Trophoblast cell (in vitro differentiated cells and primary cell): ENCODE results near the gene SCN2A.

Source experiments
- DNase-seq, 2 donors: peaks; one replicate each; pipeline ENCODE4 v3.0.0-alpha.2; 2016
- H2AFZ ChIP-seq: 2 replicates; pipeline ENCODE4 v1.6.1; 2013; ENCODE audit warnings: low read length, moderate library complexity, mild to moderate bottlenecking; ENCODE audit not compliant: insufficient read depth, poor library complexity
- H2AK5ac ChIP-seq: 2 replicates; pipeline ENCODE4 v1.6.1; 2013; ENCODE audit warnings: mild to moderate bottlenecking, low read length
- H2BK120ac ChIP-seq: 2 replicates; pipeline ENCODE4 v1.6.1; 2013; ENCODE audit warnings: low read length, mild to moderate bottlenecking, moderate library complexity; ENCODE audit not compliant: insufficient read depth, poor library complexity
- H2BK12ac ChIP-seq: 2 replicates; pipeline ENCODE4 v1.6.1; 2013; ENCODE audit warnings: mild to moderate bottlenecking, low read length, moderate library complexity
- H2BK5ac ChIP-seq: 2 replicates; pipeline ENCODE4 v1.6.1; 2013; ENCODE audit warnings: low read length, low read depth, moderate library complexity, mild to moderate bottlenecking; ENCODE audit not compliant: poor library complexity
- H3K14ac ChIP-seq: 2 replicates; pipeline ENCODE4 v1.6.1; 2013; ENCODE audit warnings: mild to moderate bottlenecking, low read length
- H3K18ac ChIP-seq: 2 replicates; pipeline ENCODE4 v1.6.1; 2013; ENCODE audit warnings: mild to moderate bottlenecking, low read length
- H3K23ac ChIP-seq: 2 replicates; pipeline ENCODE4 v1.6.1; 2013; ENCODE audit warnings: low read length
- H3K27ac ChIP-seq: 2 replicates; pipeline ENCODE4 v1.5.1; 2013; ENCODE audit warnings: low read depth, mild to moderate bottlenecking, inconsistent platforms, low read length, moderate library complexity
- H3K27me3 ChIP-seq: 2 replicates; pipeline ENCODE4 v1.6.1; 2013; ENCODE audit warnings: inconsistent platforms, mild to moderate bottlenecking, low read length, moderate library complexity; ENCODE audit not compliant: insufficient read depth
- H3K36me3 ChIP-seq, 2 experiments: 1 replicate in 1 of 2; 2 replicates in 1 of 2; pipeline ENCODE4 v1.6.1; 2013; ENCODE audit warnings: low read length in 2 of 2, mild to moderate bottlenecking in 2 of 2, moderate library complexity in 1 of 2; ENCODE audit not compliant: insufficient read depth in 2 of 2, control insufficient read depth in 1 of 2
- H3K4ac ChIP-seq: 2 replicates; pipeline ENCODE4 v1.6.1; 2013; ENCODE audit warnings: low read depth, mild to moderate bottlenecking, low read length, moderate library complexity
- H3K4me1 ChIP-seq, 2 experiments: 1 replicate in 1 of 2; 2 replicates in 1 of 2; pipeline ENCODE4 v1.6.1; 2013; ENCODE audit warnings: low read length in 2 of 2, mild to moderate bottlenecking in 2 of 2, moderate library complexity in 1 of 2; ENCODE audit not compliant: insufficient read depth in 2 of 2, control insufficient read depth in 1 of 2
- H3K4me2 ChIP-seq: 2 replicates; pipeline ENCODE4 v1.6.1; 2013; ENCODE audit warnings: inconsistent platforms, mild to moderate bottlenecking, low read length, moderate library complexity
- H3K4me3 ChIP-seq: 2 replicates; pipeline ENCODE4 v1.5.1; 2013; ENCODE audit warnings: mild to moderate bottlenecking, low read depth, low read length, inconsistent platforms
- H3K79me1 ChIP-seq: one replicate; pipeline ENCODE4 v1.6.1; 2013; ENCODE audit warnings: low read length
- H3K79me2 ChIP-seq: 2 replicates; pipeline ENCODE4 v1.6.1; 2013; ENCODE audit warnings: low read length, mild to moderate bottlenecking; ENCODE audit not compliant: control insufficient read depth, insufficient read depth, poor library complexity
- H3K9ac ChIP-seq: 2 replicates; pipeline ENCODE4 v1.6.1; 2013; ENCODE audit warnings: mild to moderate bottlenecking, low read length
- H3K9me3 ChIP-seq: 2 replicates; pipeline ENCODE4 v1.6.1; 2013; ENCODE audit warnings: low read depth, mild to moderate bottlenecking, control low read depth, inconsistent platforms, low read length; ENCODE audit not compliant: insufficient read depth
- H4K12ac ChIP-seq: 2 replicates; pipeline ENCODE4 v1.6.1; 2013; ENCODE audit warnings: low read depth, mild to moderate bottlenecking, low read length, moderate library complexity
- H4K8ac ChIP-seq: 2 replicates; pipeline ENCODE4 v1.6.1; 2013; ENCODE audit warnings: low read depth, mild to moderate bottlenecking, low read length, moderate library complexity
- H4K91ac ChIP-seq: one replicate; pipeline ENCODE4 v1.6.1; 2013; ENCODE audit warnings: low read depth, mild to moderate bottlenecking, low read length, moderate library complexity
- WGBS: extraction: QIAGEN DNeasy Blood & Tissue Kit; methylation state at CpG from one replicate; pipeline ENCODE4 v1.1.7; 2013; ENCODE audit warnings: missing lambda C conversion rate; ENCODE audit not compliant: insufficient read length, insufficient coverage; ENCODE audit errors: extremely low coverage; 5-methylcytosine and 5-hydroxymethylcytosine counted together

The SCN2A gene

DNA sequence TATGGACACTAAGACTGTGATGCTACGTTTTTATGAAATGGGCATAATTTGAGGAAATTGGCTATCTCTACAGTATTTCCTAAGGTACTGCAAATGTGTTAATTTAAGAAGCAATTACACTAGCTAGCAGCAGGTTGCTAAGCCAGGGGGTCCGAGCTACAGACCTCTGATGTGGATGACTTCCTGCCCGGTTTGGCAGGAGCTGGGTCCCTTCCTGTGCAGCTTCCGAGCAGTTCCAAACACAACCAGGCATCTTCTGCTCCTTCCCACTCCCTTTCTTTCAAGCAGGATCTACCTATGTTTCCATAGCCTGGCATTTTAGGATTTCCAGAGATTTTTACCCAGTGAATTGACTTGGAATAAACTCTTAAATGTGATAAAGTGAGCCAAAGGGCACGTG is 55.7 kb downstream of the SCN2A start:
- no peak overlapping the region for H2BK12ac ChIP-seq
- WGBS, result no CpG with 5 or more reads among the region's 5 CpGs
- no peaks in the 10 kb centered on the region for H3K27me3 ChIP-seq
- H3K79me2 ChIP-seq, result no peaks in the 10 kb centered on the region
- H3K18ac ChIP-seq, result no peak overlapping the region
- no peak overlapping the region for H4K12ac ChIP-seq
- H4K91ac ChIP-seq, result no peak overlapping the region
- H3K9me3 ChIP-seq, result no peaks in the 10 kb centered on the region
- H3K27ac ChIP-seq, result no peak overlapping the region
- no peak overlapping the region for H3K4me3 ChIP-seq
- no peak overlapping the region for H3K23ac ChIP-seq
- no peaks in the 10 kb centered on the region for H3K79me1 ChIP-seq
- no peak overlapping the region for H3K4me2 ChIP-seq
- no peaks in the 10 kb centered on the region for H3K4me1 ChIP-seq
- DNase-seq, result no peak
- H2AK5ac ChIP-seq, result no peak overlapping the region
- no peak overlapping the region for H3K14ac ChIP-seq
- H3K9ac ChIP-seq, result no peak overlapping the region
- no peak overlapping the region for H2BK5ac ChIP-seq
- no peaks in the 10 kb centered on the region for H3K36me3 ChIP-seq
- no peak overlapping the region for H2BK120ac ChIP-seq
- no peak overlapping the region for H3K4ac ChIP-seq
- no peak overlapping the region for H2AFZ ChIP-seq
- no peak overlapping the region for H4K8ac ChIP-seq

DNA sequence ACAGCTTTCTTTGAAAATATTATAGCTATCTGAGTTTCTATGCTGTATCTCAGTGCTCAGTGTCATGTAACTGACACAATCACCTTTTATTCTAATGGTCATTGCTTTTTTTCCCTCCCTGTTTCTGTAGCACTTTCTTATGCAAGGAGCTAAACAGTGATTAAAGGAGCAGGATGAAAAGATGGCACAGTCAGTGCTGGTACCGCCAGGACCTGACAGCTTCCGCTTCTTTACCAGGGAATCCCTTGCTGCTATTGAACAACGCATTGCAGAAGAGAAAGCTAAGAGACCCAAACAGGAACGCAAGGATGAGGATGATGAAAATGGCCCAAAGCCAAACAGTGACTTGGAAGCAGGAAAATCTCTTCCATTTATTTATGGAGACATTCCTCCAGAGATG is 56.4 kb downstream of the SCN2A start:
- Histone ChIP-seq H4K8ac (no peak overlapping the region), H3K79me2 (no peaks in the 10 kb centered on the region), H3K9ac (no peak overlapping the region), H3K4me3 (no peak overlapping the region), H2AFZ (no peak overlapping the region), H3K23ac (no peak overlapping the region), H3K4me1 (no peaks in the 10 kb centered on the region), H3K36me3 (no peaks in the 10 kb centered on the region), H2AK5ac (no peak overlapping the region), H4K91ac (no peak overlapping the region), H3K79me1 (no peaks in the 10 kb centered on the region), H3K27ac (no peak overlapping the region), H2BK120ac (no peak overlapping the region), H2BK12ac (no peak overlapping the region), H3K18ac (no peak overlapping the region), H3K9me3 (no peaks in the 10 kb centered on the region), H3K14ac (no peak overlapping the region), H2BK5ac (no peak overlapping the region), H3K27me3 (no peaks in the 10 kb centered on the region), H3K4me2 (no peak overlapping the region), H4K12ac (no peak overlapping the region), H3K4ac (no peak overlapping the region)
- no peak for DNase-seq
- no CpG with 5 or more reads among the region's 4 CpGs for WGBS

DNA sequence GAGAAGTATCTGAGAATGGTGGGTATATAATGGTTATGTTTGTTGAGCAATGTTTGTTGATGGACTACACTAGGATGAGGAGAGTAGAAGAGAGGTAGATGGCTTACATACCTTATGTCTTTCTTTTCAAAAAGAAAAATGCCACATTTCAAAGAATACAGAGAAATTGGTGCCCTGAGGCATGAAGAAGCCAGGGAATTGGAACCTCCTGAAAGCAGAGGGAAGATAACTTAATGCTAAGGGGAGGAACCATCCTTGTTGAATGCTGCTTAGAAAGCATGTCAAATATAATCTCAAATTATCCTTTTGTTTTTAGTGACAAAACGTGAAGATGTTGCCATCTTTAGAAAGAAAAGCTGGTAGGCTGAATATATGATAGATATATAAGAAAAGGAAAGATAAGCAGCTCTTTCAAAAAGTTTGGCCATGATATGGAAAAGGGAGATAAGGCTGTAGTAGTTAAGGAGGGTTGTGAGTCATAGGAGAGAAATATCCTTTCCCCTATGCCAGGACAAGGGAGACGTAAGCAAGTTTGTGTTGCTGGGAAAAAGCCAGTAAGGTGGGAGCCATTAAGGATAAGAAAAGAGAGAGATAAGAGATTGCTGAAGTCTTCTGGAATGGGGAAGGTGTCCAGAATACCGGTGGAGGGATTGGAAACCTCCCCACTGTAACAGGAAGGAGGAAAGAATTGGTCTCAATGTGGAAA is 66.3 kb downstream of the SCN2A start:
- Histone ChIP-seq H3K14ac (no peak overlapping the region), H2AK5ac (no peak overlapping the region), H3K18ac (no peak overlapping the region), H3K27me3 (no peaks in the 10 kb centered on the region), H3K9me3 (no peaks in the 10 kb centered on the region), H3K27ac (no peak overlapping the region), H3K9ac (no peak overlapping the region), H4K91ac (no peak overlapping the region), H2BK5ac (no peak overlapping the region), H4K12ac (no peak overlapping the region), H3K4me1 (no peaks in the 10 kb centered on the region), H3K4ac (no peak overlapping the region), H3K36me3 (no peaks in the 10 kb centered on the region), H3K23ac (no peak overlapping the region), H3K4me2 (no peak overlapping the region), H2BK120ac (no peak overlapping the region), H2AFZ (no peak overlapping the region), H3K4me3 (no peak overlapping the region), H3K79me1 (no peaks in the 10 kb centered on the region), H4K8ac (no peak overlapping the region), H2BK12ac (no peak overlapping the region), H3K79me2 (no peaks in the 10 kb centered on the region)
- peak; percentile 68 to 96 for DNase-seq
- WGBS, result no CpG with 5 or more reads among the region's 3 CpGs

DNA sequence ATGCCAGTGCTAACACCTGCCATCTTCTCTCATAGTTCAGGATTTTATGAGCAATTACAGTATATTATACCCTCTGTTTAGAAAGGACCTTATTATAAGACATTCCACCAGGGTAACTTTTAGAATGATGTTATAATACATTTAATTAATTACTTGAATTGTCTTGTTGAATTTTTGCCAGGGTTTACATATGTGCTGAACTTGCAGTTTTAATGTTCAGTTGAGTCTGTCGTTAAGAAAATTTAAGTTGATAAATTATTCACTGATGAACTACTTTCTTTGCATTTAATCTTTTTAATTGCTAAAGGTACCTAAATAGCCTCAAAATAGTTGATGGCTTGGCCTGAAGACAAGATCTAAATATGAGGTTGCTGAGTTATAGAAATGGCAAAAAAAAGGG is 68.1 kb downstream of the SCN2A start:
- no peak for DNase-seq
- no peak overlapping the region for H2BK120ac ChIP-seq
- H4K91ac ChIP-seq, result no peak overlapping the region
- H3K9me3 ChIP-seq, result no peaks in the 10 kb centered on the region
- no peaks in the 10 kb centered on the region for H3K79me2 ChIP-seq
- H3K79me1 ChIP-seq, result no peaks in the 10 kb centered on the region
- no peak overlapping the region for H4K8ac ChIP-seq
- no peak overlapping the region for H3K14ac ChIP-seq
- no peak overlapping the region for H3K4ac ChIP-seq
- no peak overlapping the region for H2AFZ ChIP-seq
- H3K4me3 ChIP-seq, result no peak overlapping the region
- H3K4me2 ChIP-seq, result no peak overlapping the region
- no peak overlapping the region for H2AK5ac ChIP-seq
- no peaks in the 10 kb centered on the region for H3K36me3 ChIP-seq
- no peak overlapping the region for H4K12ac ChIP-seq
- no peaks in the 10 kb centered on the region for H3K4me1 ChIP-seq
- H3K18ac ChIP-seq, result no peak overlapping the region
- no peak overlapping the region for H3K9ac ChIP-seq
- no peaks in the 10 kb centered on the region for H3K27me3 ChIP-seq
- no peak overlapping the region for H3K23ac ChIP-seq
- no peak overlapping the region for H3K27ac ChIP-seq
- no CpG with 5 or more reads among the region's 1 CpG for WGBS
- no peak overlapping the region for H2BK5ac ChIP-seq
- no peak overlapping the region for H2BK12ac ChIP-seq
